Measurements from ENCODE around the gene DMD.

DNA sequence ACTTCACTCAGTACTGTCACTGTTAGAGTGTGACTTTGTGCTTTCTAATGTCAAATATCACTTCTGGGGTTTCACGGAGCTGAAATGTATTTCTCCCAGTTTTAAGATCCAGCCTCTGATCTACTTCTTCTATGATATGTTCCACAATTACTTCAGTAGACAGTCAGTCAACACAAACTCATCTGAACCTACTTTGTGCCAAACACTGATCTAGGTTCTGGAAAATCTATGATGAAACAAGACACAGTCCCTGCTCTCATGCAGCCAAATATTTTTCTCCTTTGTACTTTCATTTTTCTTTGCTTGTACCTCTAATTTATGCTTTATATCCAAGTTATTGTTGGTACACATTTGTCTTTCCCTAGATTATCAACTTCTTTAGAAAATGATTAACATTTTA is 1498.2 kb downstream of the DMD start:
- TF ChIP-seq, protein P1, sequence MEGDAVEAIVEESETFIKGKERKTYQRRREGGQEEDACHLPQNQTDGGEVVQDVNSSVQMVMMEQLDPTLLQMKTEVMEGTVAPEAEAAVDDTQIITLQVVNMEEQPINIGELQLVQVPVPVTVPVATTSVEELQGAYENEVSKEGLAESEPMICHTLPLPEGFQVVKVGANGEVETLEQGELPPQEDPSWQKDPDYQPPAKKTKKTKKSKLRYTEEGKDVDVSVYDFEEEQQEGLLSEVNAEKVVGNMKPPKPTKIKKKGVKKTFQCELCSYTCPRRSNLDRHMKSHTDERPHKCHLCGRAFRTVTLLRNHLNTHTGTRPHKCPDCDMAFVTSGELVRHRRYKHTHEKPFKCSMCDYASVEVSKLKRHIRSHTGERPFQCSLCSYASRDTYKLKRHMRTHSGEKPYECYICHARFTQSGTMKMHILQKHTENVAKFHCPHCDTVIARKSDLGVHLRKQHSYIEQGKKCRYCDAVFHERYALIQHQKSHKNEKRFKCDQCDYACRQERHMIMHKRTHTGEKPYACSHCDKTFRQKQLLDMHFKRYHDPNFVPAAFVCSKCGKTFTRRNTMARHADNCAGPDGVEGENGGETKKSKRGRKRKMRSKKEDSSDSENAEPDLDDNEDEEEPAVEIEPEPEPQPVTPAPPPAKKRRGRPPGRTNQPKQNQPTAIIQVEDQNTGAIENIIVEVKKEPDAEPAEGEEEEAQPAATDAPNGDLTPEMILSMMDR (IDR thresholded peaks at IDR 0.05; ENCODE audit: insufficient read depth, low read depth, low read length): no peak
- TF ChIP-seq EZH2 (IDR thresholded peaks at IDR 0.05; ENCODE audit: insufficient read depth, low read length): no peak

All from astrocyte (in vitro differentiated cells and primary cell).